Embryonic facial prominence (tissue), 1 donor: ENCODE results near the gene USF2.

Source experiments
- DNase-seq: peaks from one replicate; pipeline ENCODE4 v3.0.0-alpha.2; 2016; ENCODE audit errors: extremely low spot score

USF2 gene

GRCh38 chr19:35265900-35266519 is 2.8 kb upstream of the USF2 start:
- DNase-seq = no peak

DNA sequence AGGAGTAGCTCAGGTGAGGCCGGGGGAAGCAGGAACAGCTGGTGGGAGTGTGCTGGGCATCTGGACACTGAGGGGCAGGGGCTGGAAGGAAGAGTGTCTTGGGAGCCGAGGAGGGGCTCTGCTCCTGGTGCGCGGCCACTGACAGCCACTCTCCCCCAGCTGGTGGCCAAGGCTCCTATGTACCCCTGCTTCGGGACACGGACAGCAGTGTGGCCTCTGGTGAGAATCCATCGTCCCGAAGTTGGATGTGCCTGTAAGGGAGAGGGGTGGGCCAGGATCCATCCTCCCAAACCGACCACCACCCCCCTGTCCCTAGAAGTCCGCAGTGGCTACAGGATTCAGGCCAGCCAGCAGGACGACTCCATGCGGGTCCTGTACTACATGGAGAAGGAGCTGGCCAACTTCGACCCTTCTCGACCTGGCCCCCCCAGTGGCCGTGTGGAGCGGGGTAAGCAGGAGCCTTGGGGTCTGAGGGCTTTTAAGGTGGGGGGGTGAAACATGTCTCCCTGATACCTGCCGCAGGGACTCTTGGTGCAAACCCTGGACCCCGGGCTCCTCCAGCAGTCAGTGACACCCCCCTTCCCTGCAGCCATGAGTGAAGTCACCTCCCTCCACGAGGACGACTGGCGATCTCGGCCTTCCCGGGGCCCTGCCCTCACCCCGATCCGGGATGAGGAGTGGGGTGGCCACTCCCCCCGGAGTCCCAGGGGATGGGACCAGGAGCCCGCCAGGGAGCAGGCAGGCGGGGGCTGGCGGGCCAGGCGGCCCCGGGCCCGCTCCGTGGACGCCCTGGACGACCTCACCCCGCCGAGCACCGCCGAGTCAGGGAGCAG is 2.0 kb upstream of the USF2 start:
- DNase-seq = no peak

DNA sequence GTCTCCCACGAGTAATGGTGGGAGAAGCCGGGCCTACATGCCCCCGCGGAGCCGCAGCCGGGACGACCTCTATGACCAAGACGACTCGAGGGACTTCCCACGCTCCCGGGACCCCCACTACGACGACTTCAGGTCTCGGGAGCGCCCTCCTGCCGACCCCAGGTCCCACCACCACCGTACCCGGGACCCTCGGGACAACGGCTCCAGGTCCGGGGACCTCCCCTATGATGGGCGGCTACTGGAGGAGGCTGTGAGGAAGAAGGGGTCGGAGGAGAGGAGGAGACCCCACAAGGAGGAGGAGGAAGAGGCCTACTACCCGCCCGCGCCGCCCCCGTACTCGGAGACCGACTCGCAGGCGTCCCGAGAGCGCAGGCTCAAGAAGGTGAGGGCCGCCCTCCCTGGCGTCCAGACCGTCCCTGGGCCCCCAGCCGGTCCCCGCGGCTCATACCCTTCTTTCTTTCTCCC is 1.4 kb upstream of the USF2 start:
- no peak for DNase-seq

DNA sequence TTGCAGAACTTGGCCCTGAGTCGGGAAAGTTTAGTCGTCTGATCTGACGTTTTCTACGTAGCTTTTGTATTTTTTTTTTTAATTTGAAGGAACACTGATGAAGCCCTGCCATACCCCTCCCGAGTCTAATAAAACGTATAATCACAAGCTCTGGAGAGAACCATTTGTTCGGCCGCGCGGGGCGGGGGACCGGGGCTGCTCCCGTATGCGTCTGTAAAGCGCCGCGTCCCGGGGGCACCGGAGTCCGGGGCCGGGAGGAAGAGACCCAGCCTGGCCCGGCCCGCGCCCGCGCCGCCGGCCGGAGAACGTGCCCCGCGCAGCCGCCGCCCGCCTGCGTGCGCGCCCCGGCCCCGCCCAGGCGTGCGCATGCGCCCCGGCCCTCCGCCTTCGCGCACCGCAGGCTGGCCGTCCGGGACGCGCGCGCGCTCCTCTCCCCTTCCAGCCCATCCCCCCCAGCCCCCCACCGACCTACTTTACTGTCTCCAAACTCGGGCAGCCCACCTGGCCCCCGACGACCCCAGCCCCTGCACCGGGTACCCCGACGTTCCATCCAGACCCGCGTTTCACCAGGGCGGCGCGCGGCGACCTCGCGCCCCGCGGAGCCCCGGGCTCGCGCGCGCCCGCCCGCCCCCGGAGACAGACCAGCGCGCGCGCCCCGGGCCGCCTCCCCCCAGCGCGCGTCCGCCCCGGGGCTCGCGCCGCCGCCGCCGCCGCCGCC is 785 bp upstream of the USF2 start:
- DNase-seq = no peak

- peak; percentile 34 for DNase-seq
These were observed 816 bp downstream of the USF2 start for GRCh38 chr19:35269438-35270117.

GRCh38 chr19:35270381-35270811 is 1.6 kb downstream of the USF2 start:
- no peak for DNase-seq

DNA sequence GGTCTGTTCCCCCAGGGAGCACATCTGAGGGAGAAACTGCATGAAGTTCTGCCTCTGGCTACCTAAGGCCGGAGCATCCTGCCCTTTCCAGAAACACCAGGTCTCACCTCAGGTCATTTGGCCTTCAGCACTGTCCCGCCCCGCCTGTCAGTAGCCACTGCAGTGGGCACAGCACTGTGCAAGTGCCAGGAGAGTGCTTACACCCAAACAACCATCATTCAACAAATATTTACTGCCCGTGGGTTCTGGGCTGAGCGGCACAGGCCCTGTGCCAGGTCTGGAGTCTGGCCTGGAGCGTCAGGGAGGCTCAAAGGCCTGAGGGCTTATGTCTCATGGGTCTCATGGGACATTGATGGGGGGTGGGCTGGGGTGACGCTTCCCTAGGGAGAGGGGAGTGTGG is 2.8 kb downstream of the USF2 start:
- DNase-seq = no peak

- no peak for DNase-seq
These were observed 3.5 kb downstream of the USF2 start for GRCh38 chr19:35272122-35272719.

DNA sequence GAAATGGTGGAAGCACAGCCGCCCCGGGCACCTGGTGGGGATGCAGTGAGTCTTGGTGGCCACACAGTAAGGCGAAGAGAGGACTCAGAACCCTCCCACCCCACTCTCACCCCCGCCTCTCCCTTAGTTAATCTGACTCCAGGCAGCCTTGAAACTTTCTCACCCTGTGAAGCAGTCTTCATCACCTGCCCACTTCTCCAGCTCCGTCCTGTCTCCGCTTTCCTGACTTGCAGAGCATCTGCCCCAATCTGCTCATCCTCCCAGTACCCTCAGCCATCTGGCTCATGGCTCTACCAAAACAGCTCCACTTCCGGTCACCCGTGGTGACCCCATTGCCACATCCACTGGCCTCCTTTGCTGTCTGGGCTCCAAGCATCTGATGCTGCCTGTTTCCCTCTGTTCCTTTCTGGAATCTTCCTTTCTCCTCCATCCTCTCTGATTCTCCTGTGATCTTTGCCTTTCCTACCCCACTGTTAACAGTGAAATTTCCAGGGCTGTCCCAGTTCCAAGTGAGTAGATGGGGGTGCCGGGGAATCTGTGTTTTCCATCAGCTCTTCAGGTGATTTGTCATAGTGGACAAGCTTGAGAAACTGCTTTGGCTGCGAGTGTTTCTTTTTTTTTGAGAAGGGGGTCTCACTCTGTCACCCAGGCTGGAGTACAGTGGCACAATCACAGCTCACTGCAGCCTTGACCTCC is 4.3 kb downstream of the USF2 start:
- DNase-seq = no peak

DNA sequence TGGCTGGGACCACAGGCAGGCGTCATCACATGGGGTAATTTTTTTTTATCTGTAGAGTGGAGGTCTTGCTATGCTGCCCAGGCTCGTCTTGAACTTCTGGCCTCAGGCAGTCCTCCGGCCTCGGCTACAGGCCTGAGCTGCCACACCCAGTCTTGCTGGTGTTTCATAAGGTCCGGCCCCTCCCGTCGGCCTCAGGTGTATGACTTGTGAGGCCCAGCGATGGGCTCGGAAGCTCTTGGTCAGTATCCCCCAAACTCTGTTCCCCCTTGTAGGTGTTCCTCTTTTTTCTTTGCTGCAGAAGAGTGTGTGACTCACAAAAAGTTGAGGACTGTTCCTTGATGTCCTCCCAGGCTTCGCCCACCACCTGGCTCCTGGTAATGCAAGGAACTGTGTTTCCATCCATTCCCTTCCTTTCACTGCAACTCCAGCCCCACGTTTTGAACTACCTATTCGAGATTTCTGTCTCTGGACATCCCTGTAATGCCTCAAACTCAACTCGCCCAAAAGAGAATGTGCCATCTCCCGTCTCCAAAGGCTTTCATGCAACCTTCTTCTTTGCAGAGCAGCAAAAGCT is 5.0 kb downstream of the USF2 start:
- DNase-seq = no peak

DNA sequence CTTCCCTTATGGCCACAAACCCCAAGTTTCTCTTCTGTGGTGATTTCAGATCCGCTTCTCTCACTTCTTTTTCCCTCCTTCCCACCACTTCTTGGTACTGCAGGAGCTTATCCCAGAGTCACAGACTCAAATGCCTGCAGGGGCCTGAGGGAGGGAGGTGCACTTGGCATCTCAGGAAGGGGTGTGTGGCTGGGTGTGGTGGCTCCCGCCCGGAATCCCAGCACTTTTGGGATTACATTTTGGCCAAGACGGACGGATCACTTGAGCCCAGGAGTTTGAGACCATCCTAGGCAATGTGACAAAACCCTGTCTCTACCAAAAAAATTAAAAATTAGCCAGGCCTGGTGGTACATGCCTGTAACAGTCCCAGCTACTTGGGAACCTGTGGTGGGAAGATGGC is 5.6 kb downstream of the USF2 start:
- no peak for DNase-seq

- DNase-seq = no peak
These were observed 8.0 kb downstream of the USF2 start for GRCh38 chr19:35276706-35277281.

- no peak for DNase-seq
These were observed 10.0 kb downstream of the USF2 start for GRCh38 chr19:35278578-35279284.

- no peak for DNase-seq
These were observed 10.6 kb downstream of the USF2 start for GRCh38 chr19:35279374-35279773.

DNA sequence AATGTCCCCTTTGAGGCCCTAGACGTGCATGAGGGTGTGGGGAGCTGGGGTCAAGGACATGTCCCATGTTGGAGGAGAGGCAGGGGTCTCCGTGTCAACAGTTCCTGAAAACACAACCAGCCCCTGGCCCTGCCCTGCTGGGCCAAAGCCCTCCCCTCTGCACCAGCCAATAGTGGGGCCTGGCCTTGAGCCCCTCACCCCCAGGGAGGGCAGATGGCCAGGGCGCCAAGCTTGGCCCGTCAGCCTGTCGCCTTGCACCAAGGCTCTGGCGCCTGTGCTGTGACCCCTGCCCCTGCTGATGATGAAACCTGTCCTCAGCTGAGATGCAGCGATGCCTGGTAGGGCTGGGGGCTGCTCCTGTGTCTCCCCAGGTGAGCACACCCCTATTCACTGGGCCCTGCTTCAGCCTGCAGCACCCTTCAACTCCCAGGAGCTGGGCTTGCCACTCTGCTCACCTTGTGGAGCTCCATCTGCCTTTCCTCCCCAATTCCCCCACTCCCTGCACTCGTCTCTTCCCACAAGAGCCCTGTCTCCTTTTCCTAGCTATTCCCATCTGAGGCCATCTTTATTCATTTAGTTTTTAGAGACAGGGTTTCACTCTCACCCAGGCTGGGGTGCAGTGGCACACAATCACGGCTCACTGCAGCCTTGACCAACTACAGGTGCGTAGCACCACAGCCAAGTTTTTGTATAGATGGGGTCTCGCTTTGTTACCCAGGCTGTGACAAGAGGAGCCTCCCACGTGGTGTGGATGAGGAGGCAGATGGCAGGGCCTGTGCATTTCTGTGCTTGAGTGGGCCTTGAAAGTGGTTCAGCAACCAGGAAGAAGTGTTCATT is 11.4 kb downstream of the USF2 start:
- no peak for DNase-seq

- DNase-seq = no peak
These were observed 12.5 kb downstream of the USF2 start for GRCh38 chr19:35281303-35281702.

DNA sequence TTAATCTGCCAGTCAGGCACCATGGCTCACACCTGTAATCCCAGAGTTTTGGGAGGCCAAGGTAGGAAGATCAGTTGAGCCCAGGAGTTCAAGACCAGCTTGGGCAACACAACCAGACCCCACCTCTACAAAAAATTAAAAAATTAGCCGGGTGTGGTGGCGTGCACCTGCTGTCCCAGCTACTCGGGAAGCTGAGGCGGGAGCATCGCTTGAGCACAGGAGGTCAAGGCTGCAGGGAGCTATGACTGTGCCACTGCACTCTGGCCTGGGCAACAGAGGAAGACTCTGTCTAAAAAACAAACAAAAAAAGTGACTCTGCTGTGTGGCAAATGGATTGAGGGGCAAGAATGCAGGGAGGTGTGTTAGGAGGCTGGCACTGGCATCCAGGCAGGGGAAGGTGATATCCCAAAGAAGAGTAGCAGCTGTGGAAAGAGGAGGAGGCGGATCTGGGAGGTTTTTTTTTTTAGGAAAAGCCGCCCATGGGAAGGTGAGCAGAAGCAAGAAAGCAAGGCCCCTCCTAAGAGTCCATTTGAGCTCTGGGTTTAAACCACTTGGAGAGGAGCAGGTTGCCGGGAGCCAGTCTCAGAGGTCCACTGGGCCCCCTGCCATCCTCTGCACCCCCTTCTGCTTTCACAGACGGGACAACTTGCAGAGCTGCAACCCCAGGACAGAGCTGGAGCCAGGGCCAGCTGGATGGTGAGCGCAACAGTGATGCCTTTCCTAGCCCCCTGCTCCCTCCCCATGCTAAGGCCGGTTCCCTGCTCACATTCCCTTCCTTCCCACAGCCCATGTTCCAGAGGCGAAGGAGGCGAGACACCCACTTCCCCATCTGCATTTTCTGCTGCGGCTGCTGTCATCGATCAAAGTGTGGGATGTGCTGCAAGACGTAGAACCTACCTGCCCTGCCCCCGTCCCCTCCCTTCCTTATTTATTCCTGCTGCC is 15.7 kb downstream of the USF2 start:
- DNase-seq = no peak

DNA sequence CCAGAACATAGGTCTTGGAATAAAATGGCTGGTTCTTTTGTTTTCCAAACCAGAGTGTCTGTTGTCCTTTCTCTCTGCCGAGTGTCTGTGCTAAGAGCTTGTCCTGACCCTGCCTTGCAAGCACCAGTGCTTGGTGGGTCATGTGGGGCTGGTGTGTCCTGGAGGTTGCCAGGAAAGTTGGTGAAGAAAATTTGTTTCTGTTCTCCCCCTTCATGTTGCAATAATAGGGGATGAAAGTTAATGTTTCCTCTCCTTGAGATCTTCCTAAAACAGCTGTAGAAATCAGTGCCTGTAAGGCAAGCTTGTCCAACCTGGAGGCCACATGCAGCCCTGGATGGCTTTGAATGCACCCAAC is 16.3 kb downstream of the USF2 start:
- DNase-seq = no peak
